Measurements from ENCODE around the gene TSSK3. TPM values are rescaled to one million over a fixed set of nuclear protein-coding genes. Genes with fewer than 3 reads are reported as not detected.

Gene TSSK3, protein sequence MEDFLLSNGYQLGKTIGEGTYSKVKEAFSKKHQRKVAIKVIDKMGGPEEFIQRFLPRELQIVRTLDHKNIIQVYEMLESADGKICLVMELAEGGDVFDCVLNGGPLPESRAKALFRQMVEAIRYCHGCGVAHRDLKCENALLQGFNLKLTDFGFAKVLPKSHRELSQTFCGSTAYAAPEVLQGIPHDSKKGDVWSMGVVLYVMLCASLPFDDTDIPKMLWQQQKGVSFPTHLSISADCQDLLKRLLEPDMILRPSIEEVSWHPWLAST
- 22.5 and 34.3 TPM in 2 replicates for total RNA-seq (2011; cell fraction: chromatin; rRNA removed; ENCODE audit: low replicate concordance)
- 17.5 and 20.7 TPM in 2 replicates for total RNA-seq (2011; cell fraction: nucleolus; rRNA removed)
- 28.9 and 47.3 TPM in 2 replicates for total RNA-seq (2011; cell fraction: nucleoplasm; rRNA removed)
- 0.27 and 1.8 TPM in 2 replicates for total RNA-seq (2014; rRNA removed)
- 1.9 and 2.5 TPM in 2 replicates for total RNA-seq (2014; rRNA removed; fragmentation: Illumina TruSeq; extraction: Trizol)
- 2.8 and 4.3 TPM in 2 replicates for total RNA-seq (2015; rRNA removed; fragmentation: Illumina TruSeq; extraction: Trizol)
- 2.3 and 3.3 TPM in 2 replicates for total RNA-seq (2021)
- 2.8 and 3.6 TPM in 2 replicates for polyA plus RNA-seq (2011; rRNA removed)
- 1.4 and 4.1 TPM in 2 replicates for polyA plus RNA-seq (2011; cell fraction: cytosol; rRNA removed)
- polyA plus RNA-seq (2011; cell fraction: nucleus; rRNA removed): 8.9 and 10.3 TPM in 2 replicates
- 1.8 and 11.1 TPM in 2 replicates for polyA plus RNA-seq (2012)
- 1.6 and 3.2 TPM in 2 replicates for polyA plus RNA-seq (2014; fragmentation: Illumina TruSeq; extraction: Trizol)
- polyA plus RNA-seq (2014; fragmentation: Nextera tagmentation; extraction: Ambion mirVana): under 1 TPM; 0.66 to 0.82 TPM
- polyA plus RNA-seq (2014; rRNA removed): 1.9 and 2.2 TPM in 2 replicates
- polyA minus RNA-seq (2011; rRNA and poly(A)+ RNA removed): 1.8 and 1.9 TPM in 2 replicates
- not detected in 2 replicates for polyA minus RNA-seq (2011; cell fraction: cytosol; rRNA and poly(A)+ RNA removed)
- 3.2 and 4.4 TPM in 2 replicates for polyA minus RNA-seq (2011; cell fraction: nucleus; rRNA and poly(A)+ RNA removed)
- percentile 50 among the genes with signal in this experiment for Bru-seq, nascent RNA
- BruChase-seq, experiment 1, labeled RNA remaining after a 2-hour chase: percentile 40 among the genes with signal in this experiment
- BruChase-seq, experiment 2, labeled RNA remaining after a 6-hour chase: percentile 27 among the genes with signal in this experiment
- long read RNA-seq, experiment 1, partial matches to known transcripts: 0 of 4 reads
- long read RNA-seq, experiment 1, other reads (novel, unspliced or antisense): 4 of 4 reads
- long read RNA-seq, experiment 2: 0 reads
- long read RNA-seq, experiment 3: 0 reads

DNA sequence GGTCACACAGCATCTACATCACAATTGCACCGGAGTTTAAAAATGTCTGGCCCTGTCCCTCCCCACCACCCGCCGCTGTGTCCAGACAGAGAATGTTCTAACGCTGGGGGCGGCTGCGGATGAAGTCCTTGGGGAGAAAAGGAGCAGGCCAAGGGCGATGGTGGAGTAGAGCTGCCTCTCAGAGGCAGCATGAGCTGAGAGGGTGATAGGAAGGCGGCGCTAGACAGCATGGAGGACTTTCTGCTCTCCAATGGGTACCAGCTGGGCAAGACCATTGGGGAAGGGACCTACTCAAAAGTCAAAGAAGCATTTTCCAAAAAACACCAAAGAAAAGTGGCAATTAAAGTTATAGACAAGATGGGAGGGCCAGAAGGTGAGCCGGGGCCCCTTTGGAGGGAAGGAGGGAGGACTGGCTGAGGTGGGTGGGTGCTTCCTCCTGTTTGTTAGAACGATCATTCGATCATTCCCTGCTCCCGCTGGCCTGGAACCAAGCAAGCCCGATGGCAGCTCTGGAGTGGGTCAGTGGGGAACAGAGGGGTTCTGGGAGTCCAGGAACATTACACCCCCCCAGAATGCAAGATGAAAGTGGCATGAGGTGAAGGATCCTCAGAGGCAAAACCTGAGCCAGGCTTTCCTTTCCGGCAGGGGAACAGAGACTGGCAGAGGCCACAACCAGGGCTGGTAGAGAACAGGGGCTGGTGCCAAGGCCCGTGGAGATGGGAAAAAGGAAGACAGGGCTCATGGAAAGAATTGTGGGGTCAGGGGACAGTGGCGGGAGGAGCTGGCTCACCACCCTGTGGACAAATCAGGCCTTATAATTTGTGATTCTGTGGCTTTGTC is at the start of gene TSSK3, which contains the start of gene FAM229A:
Gene TSSK3 (plus strand): TSS at position 66 of the 840 bp plus-strand sequence. CDS start 163 bp downstream, at position 229.
Gene FAM229A (minus strand): TSS at position 12 of the 840 bp plus-strand sequence. CDS start 394 bp downstream, outside the sequence.
- ATAC-seq (no peak; the same call in 2 of the 3 replicates), DNase-seq (ENCODE audit: extremely low read depth in 1 of 4, low spot score in 3 of 4) (no peak), FAIRE-seq (no peak)
- H3K36me3 ChIP-seq (ENCODE audit: control insufficient read depth, insufficient read depth, low read length): peaks cover 63% of the 10 kb centered on the region
- no peaks in the 10 kb centered on the region for H4K20me1 ChIP-seq (replicated peaks; ENCODE audit: control insufficient read depth, insufficient read depth, low read length)
- ChIA-PET CTCF (ENCODE audit: low intra/inter-chr PET ratio) (no interaction called here), POLR2A (interaction anchor here (1.0 to 3.2 kb wide), 7 partner anchors 9 to 32 kb away, joined by 3 to 16 read pairs (median 8); partner anchors contain the start of genes BSDC1 and MARCKSL1)
- no peak within 1 kb of the TSS for H3K27ac ChIP-seq (ENCODE audit: extremely low read depth, low read depth, low read length)
- TF ChIP-seq NR0B1 (IDR thresholded peaks at IDR 0.05; ENCODE audit: partially characterized antibody): no peak
- TF ChIP-seq SUPT5H (IDR thresholded peaks at IDR 0.05): peak; percentile 41; the same call in 1 of the 2 replicates
- TF ChIP-seq KLF10 (CRISPR knock-in tag; IDR thresholded peaks at IDR 0.05): no peak
- TF ChIP-seq MEF2D (tag; conservative IDR thresholded peaks at IDR 0.05; ENCODE audit: low read depth): no peak
- TF ChIP-seq PML (IDR thresholded peaks at IDR 0.05; ENCODE audit: low read length): 0 out of 2 replicates have a peak, but pooled peaks have one; percentile 31
- no peak for TF ChIP-seq HDAC3 (IDR thresholded peaks at IDR 0.05; ENCODE audit: borderline replicate concordance, partially characterized antibody)
- TF ChIP-seq ZBED1 (IDR thresholded peaks at IDR 0.05): peak; percentile 60; the same call in 1 of the 2 replicates
- TF ChIP-seq POLR2A (conservative IDR thresholded peaks at IDR 0.05): peak; percentile 48; the same call in 1 of the 2 replicates
- 0 out of 2 replicates have a peak, but pooled peaks have one; percentile 44 for TF ChIP-seq POLR2AphosphoS2 (IDR thresholded peaks at IDR 0.05; ENCODE audit: low read length)
- peak; percentile 28; the same call in 1 of the 2 replicates for TF ChIP-seq POLR2AphosphoS5 (IDR thresholded peaks at IDR 0.05; ENCODE audit: control insufficient read depth, insufficient read depth, low read depth, low read length)
- no peak within 1 kb of the TSS for H3K4me2 ChIP-seq (ENCODE audit: insufficient read depth, low read length)
- H3K4me1 ChIP-seq (replicated peaks in 1 of 2; ENCODE audit: control insufficient read depth in 2 of 2, insufficient read depth in 2 of 2, low read length in 2 of 2): peaks cover 0 to 4% of the 10 kb centered on the region in 2 experiments; a peak in 1 of 5 replicates
- H3K9me1 ChIP-seq (ENCODE audit: control insufficient read depth, insufficient read depth, low read length): no peaks in the 10 kb centered on the region
- in situ Hi-C loops (cut with MboI) (no loop called here), intact Hi-C loops (cut with micrococcal nuclease) (no loop called here)
- no peaks in the 10 kb centered on the region for H3K9me3 ChIP-seq (replicated peaks; ENCODE audit: control insufficient read depth, insufficient read depth, low read depth, low read length)
- H3K27me3 ChIP-seq (ENCODE audit: control insufficient read depth in 2 of 2, insufficient read depth in 2 of 2, low read length in 2 of 2): no peaks in the 10 kb centered on the region
- H2AFZ ChIP-seq (ENCODE audit: low read depth, low read length): no peak within 1 kb of the TSS
- 87% methylated on average over 16 of the region's 17 CpGs for WGBS (ENCODE audit: insufficient coverage, low coverage, missing lambda C conversion rate)
- no peak within 1 kb of the TSS for H3K4me3 ChIP-seq
- H3K79me2 ChIP-seq (ENCODE audit: control insufficient read depth, insufficient read depth, low read length): no peaks in the 10 kb centered on the region
- H3K9ac ChIP-seq (ENCODE audit: insufficient read depth in 1 of 2, low read depth in 2 of 2, low read length in 2 of 2): 0 out of 4 replicates have a peak within 1 kb of the TSS, but pooled peaks of 1 of the 2 experiments have one; percentile 10
- no TSS peak for BruUV-seq (replicated peaks)
